ENCODE measurements around the gene HIBCH.
"Not testable (repeated sequence)": the region's sequence is repeated elsewhere in the genome, so short reads cannot be mapped to it uniquely, and the experiment has no call there.

Gene HIBCH

GRCh38 chr2:190186238-190186637, 133.4 kb downstream of the HIBCH start:
- peak; percentile 20 for DNase-seq (ENCODE audit: low spot score)

- no peak for DNase-seq (ENCODE audit: low spot score)
Observed at GRCh38 chr2:190185380-190185779, 134.2 kb downstream of the HIBCH start.

GRCh38 chr2:190184460-190184859, 135.2 kb downstream of the HIBCH start:
- no peak for DNase-seq (ENCODE audit: low spot score)

- no peak for DNase-seq (ENCODE audit: low spot score)
Observed at GRCh38 chr2:190183539-190183938, 136.1 kb downstream of the HIBCH start.

DNA sequence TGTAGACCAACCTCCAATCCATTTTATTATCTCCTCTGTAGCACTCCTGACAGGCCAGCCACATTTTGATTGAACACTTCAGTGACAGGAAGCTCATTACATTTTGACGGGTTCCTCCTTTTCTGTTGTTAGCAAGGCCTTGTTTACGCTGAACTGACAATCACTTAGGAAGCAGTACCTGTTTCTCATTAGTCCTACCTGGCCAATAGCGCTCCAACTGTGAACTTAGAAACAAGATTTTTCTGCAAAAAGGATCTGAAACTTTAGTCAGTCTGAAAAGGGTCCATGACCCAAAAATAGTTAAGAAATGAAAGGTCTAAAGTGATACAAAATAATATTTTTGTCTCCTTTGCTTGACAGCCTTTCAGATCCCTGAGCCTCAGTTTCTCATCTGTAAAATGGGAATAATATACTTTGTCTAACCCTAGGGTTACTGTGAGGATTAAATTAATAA, 137.5 kb downstream of the HIBCH start:
- DNase-seq (ENCODE audit: low spot score) = no peak

GRCh38 chr2:190181123-190181669, 138.4 kb downstream of the HIBCH start:
- no peak for DNase-seq (ENCODE audit: low spot score)

DNA sequence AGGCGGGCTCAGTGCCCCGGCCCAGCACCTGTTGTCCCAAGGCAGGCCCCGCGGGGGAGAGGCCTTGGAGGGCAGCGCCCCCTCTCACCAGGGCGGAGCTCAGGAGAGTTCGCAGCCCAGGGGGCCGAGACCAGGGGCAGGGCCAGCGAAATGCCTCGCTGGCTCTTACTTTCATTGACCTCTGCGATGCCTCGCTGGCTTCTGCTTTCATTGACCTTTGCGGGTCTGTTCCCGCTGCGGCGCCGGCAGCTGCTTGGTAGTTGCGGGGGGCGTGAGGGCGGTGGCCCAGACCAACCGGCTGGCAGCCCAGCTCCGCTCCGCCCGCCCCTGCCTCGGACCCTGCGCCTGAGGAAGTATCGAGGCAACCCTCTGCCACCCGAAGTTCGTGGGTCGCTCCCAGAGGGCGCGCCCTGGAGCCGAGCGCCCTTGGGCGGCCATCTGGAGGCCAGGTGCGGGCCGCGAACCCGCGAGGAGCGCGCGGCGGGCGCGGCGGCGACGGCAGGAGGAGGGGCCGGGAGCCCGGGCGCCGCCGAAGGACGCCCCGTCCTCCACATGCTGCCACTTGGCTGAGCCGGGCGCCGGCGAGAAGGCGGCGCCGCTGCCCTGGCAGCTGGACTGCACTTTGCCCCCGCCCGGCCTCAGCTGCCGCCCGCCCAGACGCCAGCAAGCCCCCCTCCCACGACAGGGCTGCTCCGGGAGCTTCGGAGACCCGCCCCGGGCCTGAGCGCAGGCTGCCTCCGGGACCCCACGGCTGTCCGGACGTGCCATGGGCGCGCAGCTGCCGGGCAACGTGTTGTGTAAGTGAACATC, 139.1 kb downstream of the HIBCH start:
- peak; percentile 41 for DNase-seq (ENCODE audit: low spot score)

- no peak for DNase-seq (ENCODE audit: low spot score)
Observed at GRCh38 chr2:190179754-190180312, 139.8 kb downstream of the HIBCH start.

DNA sequence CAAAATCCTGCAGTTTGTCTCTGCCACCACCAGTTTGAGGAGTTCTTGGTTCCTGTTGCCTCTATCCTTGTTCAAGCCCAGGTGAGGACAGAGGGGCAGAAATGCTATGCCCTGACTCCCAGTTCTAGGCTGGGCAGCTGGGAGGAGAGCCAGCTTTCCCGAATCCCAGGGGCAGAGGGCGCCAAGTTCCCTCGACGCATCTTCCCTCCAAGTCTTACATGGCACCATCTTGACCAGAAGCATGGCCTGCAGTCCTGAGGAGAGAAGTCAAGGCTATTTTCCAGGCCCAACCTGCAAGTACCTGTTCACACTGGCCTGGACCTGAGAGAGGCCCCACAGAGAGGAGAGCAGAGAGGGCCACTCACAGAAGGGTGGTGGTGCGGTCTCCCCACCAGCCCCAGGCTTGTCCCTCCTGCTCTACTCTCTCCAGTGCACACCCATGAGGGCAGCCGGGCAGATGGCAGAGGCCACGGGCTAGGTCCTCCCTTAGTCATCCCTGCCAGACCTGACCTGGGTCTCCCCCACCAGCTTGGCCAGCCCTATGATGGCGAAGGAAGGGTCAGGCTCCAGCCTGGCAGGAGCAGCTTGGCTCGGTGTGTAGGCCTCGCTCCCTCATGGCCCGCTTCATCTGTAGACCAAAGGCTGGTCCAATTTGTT, 141.4 kb downstream of the HIBCH start:
- no peak for DNase-seq (ENCODE audit: low spot score)

- no peak for DNase-seq (ENCODE audit: low spot score)
Observed at GRCh38 chr2:190177249-190178040, 142.2 kb downstream of the HIBCH start.

- DNase-seq (ENCODE audit: low spot score) = peak; percentile 33
Observed at GRCh38 chr2:190173392-190173791, 146.2 kb downstream of the HIBCH start.

DNA sequence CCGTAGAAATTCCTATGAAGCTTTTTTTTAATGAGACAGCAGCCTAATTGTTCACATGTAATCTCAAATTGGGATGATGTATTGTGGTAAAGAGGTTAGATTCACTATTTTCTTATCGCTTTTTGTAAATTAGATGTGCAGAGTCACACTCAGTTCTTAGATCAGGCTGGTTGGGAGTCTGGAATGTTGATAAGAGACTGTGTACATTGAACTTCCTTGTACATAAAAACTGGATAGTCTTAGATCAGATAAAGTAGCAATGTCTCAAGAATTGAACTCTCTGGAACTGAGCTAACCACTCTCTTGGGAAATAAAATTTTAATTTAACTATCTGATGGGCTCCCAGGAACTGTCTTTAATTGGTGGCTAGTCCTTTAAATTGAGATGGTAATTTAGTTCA, 149.0 kb downstream of the HIBCH start:
- no peak for DNase-seq (ENCODE audit: low spot score)

- no peak for DNase-seq (ENCODE audit: low spot score)
Observed at GRCh38 chr2:190169221-190170072, 150.2 kb downstream of the HIBCH start.

DNA sequence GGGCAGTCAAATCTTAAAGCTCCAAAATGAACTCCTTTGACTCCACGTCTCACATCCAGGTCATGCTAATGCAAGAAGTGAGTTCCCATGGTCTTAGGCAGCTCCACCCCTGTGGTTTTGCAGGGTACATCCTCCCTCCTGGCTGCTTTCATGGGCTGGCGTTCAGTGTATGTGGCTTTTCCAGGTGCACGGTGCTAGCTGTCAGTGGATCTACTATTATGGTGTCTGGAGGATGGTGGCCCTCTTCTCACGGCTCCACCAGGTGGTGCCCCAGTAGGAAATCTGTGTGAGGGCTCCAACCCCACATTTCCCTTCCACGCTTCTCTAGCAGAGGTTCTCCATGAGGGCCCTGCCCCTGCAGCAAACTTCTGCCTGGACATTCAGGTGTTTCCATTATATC, 151.9 kb downstream of the HIBCH start:
- no peak for DNase-seq (ENCODE audit: low spot score)

DNA sequence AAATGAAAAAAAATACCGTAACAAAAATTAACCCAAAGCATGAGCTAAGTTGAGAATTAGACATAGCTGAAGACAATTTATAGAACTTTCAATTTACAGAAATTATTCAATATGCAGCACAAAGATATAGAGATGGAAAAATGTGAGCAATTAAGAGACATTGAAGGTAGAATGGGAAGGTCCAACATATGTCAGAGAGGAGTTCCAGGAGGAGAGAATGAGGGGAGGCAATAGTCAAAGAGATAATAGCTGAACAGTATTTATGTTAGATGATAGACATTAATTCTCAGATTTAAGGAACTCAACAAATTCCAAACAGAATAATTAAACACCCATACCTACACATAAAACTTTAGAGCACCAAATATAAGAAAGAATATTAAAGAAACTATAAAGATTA, 154.1 kb downstream of the HIBCH start:
- DNase-seq (ENCODE audit: low spot score) = no peak

DNA sequence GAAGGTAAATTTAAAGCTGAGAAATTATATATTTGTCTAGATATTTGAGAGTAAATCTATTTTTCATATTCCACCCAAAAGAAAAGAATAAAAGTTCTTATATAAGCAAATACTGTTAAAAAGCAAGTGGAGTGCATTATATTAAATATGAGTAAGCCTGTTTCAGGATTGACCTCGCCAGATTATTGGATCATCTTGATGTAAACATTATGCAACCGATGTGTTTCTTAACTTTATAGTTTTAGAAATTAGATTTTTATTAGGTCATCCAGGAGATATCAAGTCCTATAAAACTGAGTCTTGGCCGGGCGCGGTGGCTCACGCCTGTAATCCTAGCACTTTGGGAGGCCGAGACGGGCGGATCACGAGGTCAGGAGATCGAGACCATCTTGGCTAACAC, 156.8 kb downstream of the HIBCH start:
- no peak for DNase-seq (ENCODE audit: low spot score)

DNA sequence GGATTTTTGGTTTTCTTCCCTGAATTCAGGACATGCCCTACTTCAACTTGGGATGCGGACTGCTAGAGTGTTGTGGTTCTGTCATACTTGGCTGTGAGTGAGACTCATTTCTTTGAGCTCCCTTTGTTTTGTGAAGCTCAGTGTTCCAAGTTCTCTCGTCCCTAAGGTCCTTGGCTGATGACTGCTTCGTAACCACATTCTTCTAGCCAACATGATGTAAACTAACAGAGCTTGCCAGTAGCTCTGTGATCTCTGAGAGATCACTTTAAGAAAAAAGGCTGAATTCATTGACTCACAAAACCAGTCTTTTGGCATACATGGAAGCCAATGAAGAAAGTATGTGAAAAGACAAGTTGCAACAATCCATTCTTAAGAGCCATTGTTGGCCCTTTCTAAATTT, 160.2 kb downstream of the HIBCH start:
- peak; percentile 70 for DNase-seq (ENCODE audit: low spot score)

- DNase-seq (ENCODE audit: low spot score) = no peak
Observed at GRCh38 chr2:190158798-190159434, 160.7 kb downstream of the HIBCH start.

- not testable (repeated sequence) for DNase-seq (ENCODE audit: low spot score)
Observed at GRCh38 chr2:190157613-190158528, 161.8 kb downstream of the HIBCH start.
